Mammary epithelial cell (primary cell): Measurements from ENCODE around the gene RTL5.

Experiments used
- EZH2 ChIP-seq: IDR thresholded peaks from 2 replicates; pipeline ENCODE4 v1.6.1; 2012; ENCODE audit warnings: low read length, inconsistent platforms, borderline replicate concordance
- TF ChIP-seq, protein P1 (sequence below), 2 donors: IDR thresholded peaks in 1 of 2; conservative IDR thresholded peaks in 1 of 2; 2 replicates each; pipeline ENCODE4 v1.5.1; 2011 to 2012; ENCODE audit warnings: inconsistent platforms in 2 of 2, low read length in 2 of 2, mild to moderate bottlenecking in 2 of 2, control low read depth in 1 of 2, low read depth in 1 of 2; ENCODE audit not compliant: insufficient read depth in 1 of 2; ENCODE audit errors: extremely low read depth in 1 of 2

DNA sequence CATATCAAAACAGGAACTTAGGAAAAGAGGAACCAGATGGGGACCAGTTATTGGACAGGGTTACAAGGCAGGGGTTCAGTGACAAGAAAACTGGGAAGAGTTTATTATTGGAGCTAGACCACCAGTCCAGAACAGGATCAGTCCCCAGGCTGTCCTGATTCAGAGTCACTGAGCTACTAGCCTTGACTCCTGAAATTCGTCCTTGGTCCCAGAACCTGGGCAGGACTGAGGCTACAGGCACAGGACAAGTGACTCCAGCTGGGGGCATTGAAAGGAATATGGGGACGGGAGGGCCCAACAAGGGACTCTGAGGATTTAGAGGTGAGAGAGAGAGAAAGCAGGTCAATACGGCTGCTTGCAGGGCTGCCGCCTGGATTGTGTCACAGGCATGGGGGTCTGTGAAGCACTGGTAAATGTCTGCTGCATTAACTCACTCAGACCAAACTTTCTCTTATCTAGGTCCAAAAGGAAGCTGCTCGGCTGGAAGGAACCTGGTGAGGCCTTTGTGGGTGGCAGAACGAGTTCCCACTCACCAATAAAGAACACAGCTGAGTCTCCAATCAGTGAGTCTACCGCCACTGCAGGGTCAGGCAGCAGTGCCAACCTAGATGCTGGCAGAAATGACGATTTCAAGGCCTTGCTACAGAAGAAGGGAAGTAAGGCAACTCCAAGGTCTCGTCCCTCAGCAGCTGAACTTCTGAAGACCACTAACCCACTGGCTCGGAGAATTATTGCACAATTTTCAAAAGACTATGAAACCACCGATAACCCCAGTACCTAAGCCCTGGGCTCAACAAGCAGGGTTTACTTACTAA lies 11.3 kb upstream of the RTL5 start:
- TF ChIP-seq EZH2: no peak
- TF ChIP-seq, protein P1, sequence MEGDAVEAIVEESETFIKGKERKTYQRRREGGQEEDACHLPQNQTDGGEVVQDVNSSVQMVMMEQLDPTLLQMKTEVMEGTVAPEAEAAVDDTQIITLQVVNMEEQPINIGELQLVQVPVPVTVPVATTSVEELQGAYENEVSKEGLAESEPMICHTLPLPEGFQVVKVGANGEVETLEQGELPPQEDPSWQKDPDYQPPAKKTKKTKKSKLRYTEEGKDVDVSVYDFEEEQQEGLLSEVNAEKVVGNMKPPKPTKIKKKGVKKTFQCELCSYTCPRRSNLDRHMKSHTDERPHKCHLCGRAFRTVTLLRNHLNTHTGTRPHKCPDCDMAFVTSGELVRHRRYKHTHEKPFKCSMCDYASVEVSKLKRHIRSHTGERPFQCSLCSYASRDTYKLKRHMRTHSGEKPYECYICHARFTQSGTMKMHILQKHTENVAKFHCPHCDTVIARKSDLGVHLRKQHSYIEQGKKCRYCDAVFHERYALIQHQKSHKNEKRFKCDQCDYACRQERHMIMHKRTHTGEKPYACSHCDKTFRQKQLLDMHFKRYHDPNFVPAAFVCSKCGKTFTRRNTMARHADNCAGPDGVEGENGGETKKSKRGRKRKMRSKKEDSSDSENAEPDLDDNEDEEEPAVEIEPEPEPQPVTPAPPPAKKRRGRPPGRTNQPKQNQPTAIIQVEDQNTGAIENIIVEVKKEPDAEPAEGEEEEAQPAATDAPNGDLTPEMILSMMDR (conservative IDR thresholded peaks at IDR 0.05 in 1 of 2, IDR thresholded peaks at IDR 0.05 in 1 of 2; ENCODE audit: extremely low read depth in 1 of 2, insufficient read depth in 1 of 2, low read depth in 1 of 2, low read length in 2 of 2): no peak
